ENCODE data around the gene TFEB. TPM values are rescaled to one million over a fixed set of nuclear protein-coding genes. Genes with fewer than 3 reads are reported as not detected.
A peak's percentile ranks its signal among the peaks of the same experiment; 100 is the strongest.

TFEB gene
- total and polyA plus RNA-seq, 10 of the 15 experiments (the other 5 are each of a cell fraction or from before 2014, with no cell fraction given): 0.84 to 108 (median 60.8) TPM

DNA sequence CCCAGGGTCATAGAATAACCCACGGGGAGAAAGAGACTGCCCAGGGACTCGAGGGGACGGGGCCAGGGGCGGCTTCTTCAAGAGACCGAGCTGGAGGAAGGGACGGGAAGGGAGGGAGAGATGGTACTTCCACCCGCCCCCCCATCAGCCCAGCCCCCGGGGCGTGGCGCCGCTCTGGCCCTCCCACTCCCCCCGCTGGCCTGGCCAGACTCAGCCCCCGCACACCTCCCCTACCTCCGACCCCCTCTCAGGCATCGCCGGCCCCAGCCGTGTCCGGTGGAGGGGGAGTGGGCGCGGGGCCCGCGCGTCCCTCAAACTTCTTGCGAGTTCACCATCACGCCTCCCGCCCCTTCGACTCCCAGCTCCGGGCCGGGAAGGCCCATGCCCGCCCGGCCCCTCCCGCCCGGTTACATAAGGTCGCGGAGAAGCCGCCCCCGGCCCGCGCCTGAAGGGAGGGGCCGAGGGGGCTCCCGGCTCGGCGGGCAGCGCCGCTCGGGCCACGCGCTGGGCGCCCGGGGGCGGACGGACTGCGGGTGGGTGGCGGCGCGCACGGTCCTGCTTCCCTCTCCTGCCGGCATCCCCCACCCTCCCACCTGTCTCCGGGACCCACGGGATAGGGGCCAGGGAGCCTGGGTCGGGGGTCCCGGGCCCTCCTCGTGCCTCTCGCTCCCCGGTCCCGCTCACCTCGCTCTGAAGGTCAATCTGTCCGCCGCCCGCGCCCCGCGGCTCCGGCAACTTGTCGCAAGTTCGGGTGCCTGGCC is 562 bp downstream of the TFEB start (continued):
- TF ChIP-seq CHD1 (IDR thresholded peaks at IDR 0.05; ENCODE audit: low read depth, low read length) (no peak), ZNF217 (IDR thresholded peaks at IDR 0.05) (no peak), ESRRA (IDR thresholded peaks at IDR 0.05; ENCODE audit: low read length) (no peak), ZBED1 (IDR thresholded peaks at IDR 0.05; ENCODE audit: borderline replicate concordance) (no peak), MEF2A (IDR thresholded peaks at IDR 0.05; ENCODE audit: insufficient read depth, low read depth, low read length) (no peak)

GRCh38 chr6:41733707-41734665 is 1.4 kb downstream of the TFEB start:
- Histone ChIP-seq H3K36me3 (ENCODE audit: control insufficient read depth in 2 of 2, insufficient read depth in 2 of 2, low read length in 1 of 2) (0 out of 4 replicates have a peak, but pooled peaks cover 0 to 5% of the 10 kb centered on the region in 2 experiments), H3K9ac (ENCODE audit: control insufficient read depth, insufficient read depth, low read length) (peak overlapping the region; percentile 93), H3K4me2 (ENCODE audit: control insufficient read depth, insufficient read depth) (peak overlapping the region; percentile 99), H3K4me3 (peak overlapping the region; percentile 92), H3K27ac (ENCODE audit: control insufficient read depth, insufficient read depth) (peak overlapping the region; percentile 98), H3K9me3 (replicated peaks; ENCODE audit: control insufficient read depth, insufficient read depth, low read length) (no peaks in the 10 kb centered on the region), H3K79me2 (ENCODE audit: control insufficient read depth, insufficient read depth, low read length) (peaks cover 56% of the 10 kb centered on the region), H3K4me1 (ENCODE audit: control insufficient read depth, insufficient read depth, low read length) (peaks cover 15% of the 10 kb centered on the region), H4K20me1 (ENCODE audit: control insufficient read depth, insufficient read depth) (no peaks in the 10 kb centered on the region), H2AFZ (ENCODE audit: control insufficient read depth, low read depth, low read length) (peak overlapping the region; percentile 67), H3K27me3 (replicated peaks in 1 of 2; ENCODE audit: control insufficient read depth in 2 of 2, insufficient read depth in 2 of 2, low read length in 1 of 2) (no peaks in the 10 kb centered on the region; a peak in 1 of 4 replicates)
- intact Hi-C loops (cut with micrococcal nuclease; ENCODE audit: unreplicated experiment): loop anchor here (1.0 to 10.0 kb wide), 6 partner anchors 11 to 659 kb away; partner anchors contain the start of genes FOXP4, NFYA, OARD1 and TOMM6
- ChIA-PET SMC1A (ENCODE audit: uncharacterized antibody, unreplicated experiment) (interaction anchor here (0.7 to 8.5 kb wide), 15 partner anchors 9 to 446 kb away, joined by 3 to 168 read pairs (median 4); no protein-coding TSS in a partner anchor), RAD21 (ENCODE audit: unreplicated experiment) (interaction anchor here (0.8 to 8.5 kb wide), 15 partner anchors 16 to 1038 kb away, joined by 3 to 300 read pairs (median 4); partner anchors contain the start of genes BYSL, MED20 and NCR2), CTCF (interaction anchor here (0.6 to 6.2 kb wide), 20 partner anchors 8 to 1436 kb away, joined by 3 to 87 read pairs (median 6); partner anchors contain the start of genes BYSL, MED20, TAF8 and TOMM6), POLR2A (interaction anchor here (0.5 to 9.6 kb wide), 15 partner anchors 8 to 400 kb away, joined by 3 to 293 read pairs (median 5); partner anchors contain the start of genes BYSL, MED20 and NCR2)
- BruUV-seq (replicated peaks): no TSS peak
- under 1% methylated on average over 51 of the region's 73 CpGs for WGBS (ENCODE audit: insufficient coverage, insufficient replicate concordance, low lambda C conversion rate, missing lambda C conversion rate)
- DNase-seq (ENCODE audit: low read depth, low spot score) (peak; percentile 63), ATAC-seq (peak; percentile 80), FAIRE-seq (no peak)
- in situ Hi-C loops (cut with MboI): no loop called here
- TF ChIP-seq, protein P1, sequence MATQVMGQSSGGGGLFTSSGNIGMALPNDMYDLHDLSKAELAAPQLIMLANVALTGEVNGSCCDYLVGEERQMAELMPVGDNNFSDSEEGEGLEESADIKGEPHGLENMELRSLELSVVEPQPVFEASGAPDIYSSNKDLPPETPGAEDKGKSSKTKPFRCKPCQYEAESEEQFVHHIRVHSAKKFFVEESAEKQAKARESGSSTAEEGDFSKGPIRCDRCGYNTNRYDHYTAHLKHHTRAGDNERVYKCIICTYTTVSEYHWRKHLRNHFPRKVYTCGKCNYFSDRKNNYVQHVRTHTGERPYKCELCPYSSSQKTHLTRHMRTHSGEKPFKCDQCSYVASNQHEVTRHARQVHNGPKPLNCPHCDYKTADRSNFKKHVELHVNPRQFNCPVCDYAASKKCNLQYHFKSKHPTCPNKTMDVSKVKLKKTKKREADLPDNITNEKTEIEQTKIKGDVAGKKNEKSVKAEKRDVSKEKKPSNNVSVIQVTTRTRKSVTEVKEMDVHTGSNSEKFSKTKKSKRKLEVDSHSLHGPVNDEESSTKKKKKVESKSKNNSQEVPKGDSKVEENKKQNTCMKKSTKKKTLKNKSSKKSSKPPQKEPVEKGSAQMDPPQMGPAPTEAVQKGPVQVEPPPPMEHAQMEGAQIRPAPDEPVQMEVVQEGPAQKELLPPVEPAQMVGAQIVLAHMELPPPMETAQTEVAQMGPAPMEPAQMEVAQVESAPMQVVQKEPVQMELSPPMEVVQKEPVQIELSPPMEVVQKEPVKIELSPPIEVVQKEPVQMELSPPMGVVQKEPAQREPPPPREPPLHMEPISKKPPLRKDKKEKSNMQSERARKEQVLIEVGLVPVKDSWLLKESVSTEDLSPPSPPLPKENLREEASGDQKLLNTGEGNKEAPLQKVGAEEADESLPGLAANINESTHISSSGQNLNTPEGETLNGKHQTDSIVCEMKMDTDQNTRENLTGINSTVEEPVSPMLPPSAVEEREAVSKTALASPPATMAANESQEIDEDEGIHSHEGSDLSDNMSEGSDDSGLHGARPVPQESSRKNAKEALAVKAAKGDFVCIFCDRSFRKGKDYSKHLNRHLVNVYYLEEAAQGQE (IDR thresholded peaks at IDR 0.05; ENCODE audit: low read depth, low read length): 0 out of 2 replicates have a peak, but pooled peaks have one; percentile 33
- TF ChIP-seq LARP7 (IDR thresholded peaks at IDR 0.05): peak; percentile 55; the same call in 1 of the 2 replicates
- TF ChIP-seq, protein P2, sequence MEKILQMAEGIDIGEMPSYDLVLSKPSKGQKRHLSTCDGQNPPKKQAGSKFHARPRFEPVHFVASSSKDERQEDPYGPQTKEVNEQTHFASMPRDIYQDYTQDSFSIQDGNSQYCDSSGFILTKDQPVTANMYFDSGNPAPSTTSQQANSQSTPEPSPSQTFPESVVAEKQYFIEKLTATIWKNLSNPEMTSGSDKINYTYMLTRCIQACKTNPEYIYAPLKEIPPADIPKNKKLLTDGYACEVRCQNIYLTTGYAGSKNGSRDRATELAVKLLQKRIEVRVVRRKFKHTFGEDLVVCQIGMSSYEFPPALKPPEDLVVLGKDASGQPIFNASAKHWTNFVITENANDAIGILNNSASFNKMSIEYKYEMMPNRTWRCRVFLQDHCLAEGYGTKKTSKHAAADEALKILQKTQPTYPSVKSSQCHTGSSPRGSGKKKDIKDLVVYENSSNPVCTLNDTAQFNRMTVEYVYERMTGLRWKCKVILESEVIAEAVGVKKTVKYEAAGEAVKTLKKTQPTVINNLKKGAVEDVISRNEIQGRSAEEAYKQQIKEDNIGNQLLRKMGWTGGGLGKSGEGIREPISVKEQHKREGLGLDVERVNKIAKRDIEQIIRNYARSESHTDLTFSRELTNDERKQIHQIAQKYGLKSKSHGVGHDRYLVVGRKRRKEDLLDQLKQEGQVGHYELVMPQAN (conservative IDR thresholded peaks at IDR 0.05): peak; percentile 48; the same call in 1 of the 2 replicates

Measured in GM12878 (cell line).